Fibroblast of upper back skin (primary cell): ENCODE results near the gene ADAM12.
"Not testable (repeated sequence)": the region's sequence is repeated elsewhere in the genome, so short reads cannot be mapped to it uniquely, and the experiment has no call there.

ENCODE experiments used
- DNase-seq: peaks from one replicate; pipeline ENCODE4 v3.0.0-alpha.2; 2013

ADAM12 gene

GRCh38 chr10:126208726-126209302, 179.5 kb downstream of the ADAM12 start:
- DNase-seq = peak; percentile 75

GRCh38 chr10:126207851-126208250, 180.4 kb downstream of the ADAM12 start:
- no peak for DNase-seq

DNA sequence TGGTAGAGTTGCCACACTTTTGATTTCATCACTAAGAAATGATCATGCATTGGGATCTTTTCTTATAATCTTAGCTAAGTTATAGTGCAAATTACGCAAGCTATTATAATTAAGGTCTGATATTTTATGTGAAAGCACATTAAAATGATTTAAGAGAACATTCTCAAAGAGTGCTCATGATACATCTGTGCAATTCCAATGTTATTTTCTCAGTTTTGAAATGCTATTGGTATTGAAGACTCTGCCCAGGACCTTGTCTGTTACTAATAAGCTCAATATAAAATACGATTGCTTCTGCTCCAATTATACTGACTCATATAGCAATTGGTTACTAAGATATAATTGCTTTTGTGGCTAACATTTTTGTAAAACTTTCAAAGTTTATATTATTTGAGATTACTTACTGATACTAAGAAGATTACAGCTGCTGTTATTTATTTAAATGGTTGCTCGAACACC, 180.9 kb downstream of the ADAM12 start:
- peak; percentile 72 for DNase-seq

DNA sequence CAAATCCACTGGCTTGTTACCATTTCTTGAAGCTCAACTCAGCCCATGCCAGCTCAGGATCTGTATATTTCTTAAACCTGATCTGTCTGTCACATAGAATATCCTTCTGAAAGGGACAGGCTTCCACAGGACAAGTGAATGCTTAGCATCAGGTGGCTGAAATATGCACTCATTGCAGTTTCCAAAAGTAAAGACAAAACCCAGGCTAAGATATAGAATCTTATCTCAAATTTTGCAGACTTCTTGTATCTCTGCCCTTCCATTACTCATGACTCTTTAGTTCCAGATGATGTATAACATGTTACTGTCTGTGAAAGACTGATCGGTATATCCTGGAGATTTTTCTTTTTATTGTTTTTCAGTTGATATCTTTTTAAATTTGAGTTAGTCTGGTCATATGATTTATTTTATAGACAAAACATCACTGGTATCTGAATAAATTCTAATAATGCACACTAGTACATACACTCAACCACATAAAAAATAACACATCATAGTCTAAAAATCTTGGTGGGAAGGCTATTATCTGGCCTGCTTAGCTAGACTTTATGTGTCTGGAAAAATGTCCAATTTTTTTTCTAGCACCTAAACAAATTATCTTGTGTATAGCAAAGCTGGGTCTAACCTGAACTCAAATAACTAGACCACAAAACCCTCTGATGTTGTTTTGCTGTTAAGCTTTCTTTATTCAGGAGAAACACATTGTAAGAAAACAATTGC, 182.6 kb downstream of the ADAM12 start:
- peak; percentile 68 for DNase-seq

- DNase-seq = no peak
Observed at GRCh38 chr10:126204320-126204719, 184.0 kb downstream of the ADAM12 start.

GRCh38 chr10:126203746-126204145, 184.5 kb downstream of the ADAM12 start:
- DNase-seq = no peak

DNA sequence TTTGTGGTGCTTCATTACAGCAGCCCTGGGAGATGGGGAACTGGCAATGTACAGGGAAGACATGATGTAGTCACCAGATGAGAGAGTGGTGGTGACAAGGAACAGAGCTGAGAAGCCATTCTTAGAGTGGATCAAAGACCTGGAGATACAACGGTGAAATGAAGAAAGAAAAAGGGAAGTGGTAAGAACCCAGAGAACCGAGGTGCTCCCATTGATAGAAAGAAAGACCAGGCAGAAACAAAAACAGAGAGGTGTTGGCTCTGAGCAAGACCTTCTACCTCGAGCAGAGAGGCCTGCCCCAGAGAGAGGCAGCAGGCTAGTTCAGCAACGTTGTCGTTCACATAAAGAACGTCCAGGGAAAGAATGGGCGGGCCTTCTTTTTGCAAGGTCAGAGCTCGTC, 186.7 kb downstream of the ADAM12 start:
- DNase-seq = no peak

DNA sequence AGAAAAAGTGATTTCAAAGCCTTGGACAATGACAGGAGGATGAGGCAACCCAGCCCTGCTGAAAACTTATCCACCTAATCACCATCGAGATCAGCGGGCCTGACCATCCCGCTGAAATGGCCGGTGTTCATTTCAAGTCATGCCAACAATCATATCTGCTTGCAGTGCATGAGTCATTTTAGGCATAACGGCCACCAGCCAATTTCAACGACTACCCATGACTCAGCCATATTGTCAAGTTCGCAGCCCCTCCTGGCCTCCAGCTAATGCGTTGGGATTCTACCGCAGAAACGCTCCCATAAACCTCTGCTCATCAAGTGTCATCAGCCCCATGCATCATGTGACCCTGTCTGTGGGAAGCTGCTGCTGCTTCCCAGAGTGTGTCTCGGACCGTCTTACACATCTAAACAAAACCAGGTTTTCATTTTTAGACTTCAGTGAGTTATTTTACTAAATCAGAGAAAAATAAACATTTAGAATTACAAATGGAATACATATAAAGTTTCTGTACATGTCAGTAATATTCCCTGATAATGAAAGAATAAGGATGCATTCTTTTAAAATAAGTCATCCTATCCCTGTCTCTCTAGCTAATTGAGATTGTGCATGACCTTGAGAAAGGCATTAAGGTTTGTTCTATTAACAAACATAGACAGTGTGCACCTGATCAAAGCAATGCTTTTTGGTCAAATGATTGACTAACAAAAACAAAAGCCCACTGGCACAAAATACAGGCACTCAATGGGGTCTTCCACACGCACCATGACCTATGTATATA, 188.9 kb downstream of the ADAM12 start:
- DNase-seq = peak; percentile 97

- peak; percentile 42 for DNase-seq
Observed at GRCh38 chr10:126198681-126199080, 189.6 kb downstream of the ADAM12 start.

- no peak for DNase-seq
Observed at GRCh38 chr10:126197036-126197543, 191.2 kb downstream of the ADAM12 start.

GRCh38 chr10:126196281-126196680, 192.0 kb downstream of the ADAM12 start:
- peak; percentile 65 for DNase-seq

DNA sequence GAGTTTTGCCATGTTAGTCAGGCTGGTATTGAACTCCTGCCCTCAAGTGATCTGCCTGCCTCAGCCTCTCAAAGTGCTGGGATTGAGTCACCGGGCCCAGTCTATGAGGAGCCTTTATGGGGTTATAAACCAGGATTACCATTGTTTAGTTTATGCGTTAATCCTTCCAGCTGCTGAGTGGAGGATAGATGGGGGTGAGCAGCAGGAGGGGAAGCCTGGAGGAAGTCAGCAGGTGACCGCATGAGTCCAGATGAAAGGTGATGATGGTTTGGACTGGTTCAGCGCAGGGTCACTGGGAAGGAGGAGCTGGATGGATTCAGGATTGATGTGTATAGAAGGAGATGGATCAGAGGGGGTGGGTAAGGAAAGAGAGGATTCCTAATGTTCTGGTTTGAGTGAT, 197.1 kb downstream of the ADAM12 start:
- no peak for DNase-seq

GRCh38 chr10:126188679-126189200, 199.5 kb downstream of the ADAM12 start:
- DNase-seq = no peak

- no peak for DNase-seq
Observed at GRCh38 chr10:126187399-126187798, 200.9 kb downstream of the ADAM12 start.

DNA sequence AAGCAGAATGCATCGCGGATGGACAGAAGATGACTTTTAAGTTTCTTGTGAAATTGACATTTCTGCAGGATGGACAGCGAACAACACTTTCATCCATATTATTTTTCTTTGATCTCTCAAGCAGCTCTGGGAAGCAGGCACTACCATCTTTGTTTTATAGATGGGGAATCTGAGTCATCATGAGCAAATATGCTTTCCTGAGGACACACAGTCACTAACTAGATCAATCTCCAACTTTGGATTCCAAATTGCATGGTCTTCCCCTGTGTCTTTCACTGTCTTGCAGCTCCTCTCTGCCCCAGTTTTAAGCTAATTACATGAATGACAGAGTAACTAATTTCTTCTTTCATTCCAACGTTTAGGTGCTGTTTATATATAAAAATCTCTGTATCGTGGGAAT, 201.5 kb downstream of the ADAM12 start:
- peak; percentile 33 for DNase-seq

DNA sequence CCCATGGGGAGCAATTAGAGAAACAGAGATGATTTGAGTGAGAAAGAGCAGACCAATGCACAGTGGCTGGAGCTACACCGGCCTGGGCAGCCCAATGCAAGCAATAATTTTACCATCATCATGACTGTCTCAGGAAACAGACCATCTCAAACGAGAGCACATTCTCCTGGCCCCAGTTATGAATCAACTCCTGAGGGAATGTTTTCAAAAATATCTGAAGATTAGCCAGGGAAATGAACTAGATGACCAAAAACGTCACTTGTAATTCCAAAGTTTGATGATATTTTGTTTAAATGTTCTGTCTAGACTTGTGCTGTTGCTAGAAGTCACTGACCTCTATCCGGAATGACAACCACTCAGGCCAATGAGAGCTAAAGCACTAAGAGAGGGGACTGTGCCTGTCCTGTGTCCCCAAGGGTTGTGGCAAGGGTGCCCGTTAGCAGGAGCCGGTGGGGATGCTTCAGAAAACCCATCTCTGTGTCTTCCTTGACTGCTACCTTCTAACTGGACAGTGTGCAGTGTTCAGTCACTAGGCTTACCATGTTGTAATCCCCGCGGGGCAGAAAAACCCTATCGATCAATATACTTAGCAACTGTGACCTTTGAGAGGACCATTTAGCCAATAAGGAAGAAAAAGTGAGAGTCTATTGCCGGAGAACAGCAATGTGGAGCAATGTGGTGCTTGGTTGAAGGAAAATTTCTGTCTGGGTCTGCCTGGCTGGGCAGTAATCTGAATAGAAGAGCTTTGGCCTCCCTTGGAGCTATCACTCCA, 202.4 kb downstream of the ADAM12 start:
- peak; percentile 58 for DNase-seq

DNA sequence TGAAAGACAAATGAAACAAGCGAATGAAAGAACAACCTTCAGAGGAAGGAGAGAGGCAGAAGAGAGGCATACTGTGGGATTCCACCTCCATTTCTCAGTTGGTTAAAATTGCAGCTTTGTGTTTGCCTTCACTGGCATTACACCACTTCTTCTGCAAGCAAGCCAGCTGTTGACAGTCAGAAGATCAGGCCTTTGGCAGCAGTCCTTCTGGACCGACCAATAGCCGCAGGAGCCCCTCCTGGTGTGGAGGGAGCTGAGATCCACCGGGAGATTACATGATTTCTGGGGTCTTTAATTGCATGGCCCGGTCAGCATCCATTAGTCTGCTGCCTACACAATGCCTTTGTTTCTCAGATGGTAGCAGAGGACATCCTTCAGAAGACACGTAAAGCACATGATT, 206.7 kb downstream of the ADAM12 start:
- no peak for DNase-seq

- no peak for DNase-seq
Observed at GRCh38 chr10:126179637-126180036, 208.6 kb downstream of the ADAM12 start.

DNA sequence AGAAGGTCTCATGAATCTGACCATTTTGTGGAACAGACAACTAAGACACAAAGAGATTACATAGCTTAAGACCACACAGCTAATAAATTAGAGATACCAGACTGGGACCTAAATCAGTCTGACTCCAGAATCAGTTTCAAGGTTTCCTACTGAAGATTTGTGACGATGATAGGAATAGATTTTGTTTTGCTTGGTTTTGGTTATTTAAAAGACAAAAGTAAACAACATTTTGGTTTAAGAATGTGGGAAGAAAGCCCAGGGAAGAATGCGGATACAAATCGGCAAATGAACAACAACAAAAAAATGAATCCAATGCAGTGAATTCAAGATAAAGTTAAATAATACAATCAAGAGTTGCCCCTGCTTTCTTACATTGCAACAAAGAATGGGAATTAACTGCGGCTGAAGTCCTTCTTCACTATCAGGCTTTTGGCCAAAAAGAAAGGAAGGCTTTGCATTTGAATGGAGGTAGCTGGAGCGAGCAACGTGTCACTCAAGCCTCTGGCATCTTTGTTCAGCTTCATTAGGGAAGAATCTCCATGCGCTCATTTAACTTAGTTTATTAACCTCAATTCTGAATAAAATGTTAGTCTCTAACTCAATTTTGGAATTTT, 210.8 kb downstream of the ADAM12 start:
- no peak for DNase-seq

GRCh38 chr10:126175641-126176262, 212.5 kb downstream of the ADAM12 start:
- no peak for DNase-seq

- DNase-seq = not testable (repeated sequence)
Observed at GRCh38 chr10:126172755-126173154, 215.5 kb downstream of the ADAM12 start.

GRCh38 chr10:126171555-126171954, 216.7 kb downstream of the ADAM12 start:
- DNase-seq = peak; percentile 96
